Measurements from ENCODE around the gene TMEM244.
"Not testable (repeated sequence)": the region's sequence is repeated elsewhere in the genome, so short reads cannot be mapped to it uniquely, and the experiment has no call there.

The TMEM244 gene

GRCh38 chr6:129807141-129807540 lies 54.0 kb downstream of the TMEM244 start:
- not testable (repeated sequence) for H3K36me3 Mint-ChIP-seq (ENCODE audit: low read depth); H3K27ac Mint-ChIP-seq; H3K27me3 Mint-ChIP-seq; H3K9me3 Mint-ChIP-seq; H3K4me1 Mint-ChIP-seq; DNase-seq; H3K4me3 Mint-ChIP-seq; ATAC-seq

DNA sequence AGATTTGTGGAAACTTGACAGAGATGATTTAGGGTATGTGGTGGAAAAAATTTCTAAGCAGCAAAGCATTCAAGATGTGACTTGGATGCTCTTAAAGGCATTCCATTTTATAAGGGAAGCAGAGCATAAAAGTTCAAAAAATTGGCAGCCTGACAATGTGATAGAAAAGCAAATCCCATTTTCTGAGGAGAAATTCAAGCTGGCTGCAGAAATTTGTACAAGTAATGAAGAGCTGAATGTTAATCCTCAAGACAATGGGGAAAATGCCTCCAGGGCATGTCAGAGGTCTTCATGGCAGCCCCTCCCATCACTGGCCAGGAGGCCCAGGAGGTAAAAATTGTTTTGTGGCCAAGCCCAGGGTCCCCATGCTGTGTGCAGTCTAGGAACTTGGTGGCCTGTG lies 58.2 kb downstream of the TMEM244 start:
- H3K4me3 Mint-ChIP-seq; H3K36me3 Mint-ChIP-seq (ENCODE audit: low read depth); H3K9me3 Mint-ChIP-seq; H3K27ac Mint-ChIP-seq; H3K4me1 Mint-ChIP-seq; ATAC-seq; DNase-seq; H3K27me3 Mint-ChIP-seq: not testable (repeated sequence)

GRCh38 chr6:129801909-129802308 lies 59.2 kb downstream of the TMEM244 start:
- peaks cover 7% of the 10 kb centered on the region for H3K9me3 Mint-ChIP-seq

GRCh38 chr6:129795261-129795660 lies 65.9 kb downstream of the TMEM244 start:
- ATAC-seq (no peak), DNase-seq (no peak)
- Mint-ChIP-seq H3K9me3 (no peaks in the 10 kb centered on the region), H3K27ac (no peak overlapping the region), H3K27me3 (peaks cover 4% of the 10 kb centered on the region), H3K36me3 (ENCODE audit: low read depth) (no peaks in the 10 kb centered on the region), H3K4me1 (peaks cover 5% of the 10 kb centered on the region), H3K4me3 (no peak overlapping the region)

More at GRCh38 chr6:129801909-129802308, 59.2 kb downstream of the TMEM244 start:
- Mint-ChIP-seq H3K4me1 (no peaks in the 10 kb centered on the region), H3K27ac (no peak overlapping the region), H3K27me3 (peaks cover 3% of the 10 kb centered on the region), H3K36me3 (ENCODE audit: low read depth) (no peaks in the 10 kb centered on the region), H3K4me3 (no peak overlapping the region)
- ATAC-seq (no peak), DNase-seq (no peak)

GRCh38 chr6:129793447-129793846 lies 67.7 kb downstream of the TMEM244 start:
- no peaks in the 10 kb centered on the region for H3K36me3 Mint-ChIP-seq (ENCODE audit: low read depth)
- peaks cover 4% of the 10 kb centered on the region for H3K27me3 Mint-ChIP-seq

GRCh38 chr6:129792049-129792448 lies 69.1 kb downstream of the TMEM244 start:
- DNase-seq (no peak), ATAC-seq (no peak)
- H3K36me3 Mint-ChIP-seq (ENCODE audit: low read depth) = no peaks in the 10 kb centered on the region
- peaks cover 5% of the 10 kb centered on the region for H3K4me1 Mint-ChIP-seq
- H3K27me3 Mint-ChIP-seq = peaks cover 4% of the 10 kb centered on the region
- no peak overlapping the region for H3K27ac Mint-ChIP-seq
- H3K4me3 Mint-ChIP-seq = no peak overlapping the region
- no peaks in the 10 kb centered on the region for H3K9me3 Mint-ChIP-seq

More at GRCh38 chr6:129793447-129793846, 67.7 kb downstream of the TMEM244 start:
- Mint-ChIP-seq H3K9me3 (no peaks in the 10 kb centered on the region), H3K4me3 (no peak overlapping the region), H3K4me1 (peaks cover 5% of the 10 kb centered on the region), H3K27ac (no peak overlapping the region)
- no peak for DNase-seq
- ATAC-seq = no peak

GRCh38 chr6:129790785-129791184 lies 70.3 kb downstream of the TMEM244 start:
- Mint-ChIP-seq H3K36me3 (ENCODE audit: low read depth) (no peaks in the 10 kb centered on the region), H3K4me3 (no peak overlapping the region), H3K27ac (no peak overlapping the region), H3K9me3 (no peaks in the 10 kb centered on the region), H3K4me1 (peaks cover 5% of the 10 kb centered on the region), H3K27me3 (peaks cover 4% of the 10 kb centered on the region)
- no peak for ATAC-seq
- DNase-seq = no peak

GRCh38 chr6:129789974-129790373 lies 71.1 kb downstream of the TMEM244 start:
- Mint-ChIP-seq H3K27me3 (peaks cover 6% of the 10 kb centered on the region), H3K27ac (no peak overlapping the region), H3K4me3 (no peak overlapping the region), H3K4me1 (peaks cover 5% of the 10 kb centered on the region), H3K36me3 (ENCODE audit: low read depth) (no peaks in the 10 kb centered on the region), H3K9me3 (no peaks in the 10 kb centered on the region)
- DNase-seq = no peak
- no peak for ATAC-seq

DNA sequence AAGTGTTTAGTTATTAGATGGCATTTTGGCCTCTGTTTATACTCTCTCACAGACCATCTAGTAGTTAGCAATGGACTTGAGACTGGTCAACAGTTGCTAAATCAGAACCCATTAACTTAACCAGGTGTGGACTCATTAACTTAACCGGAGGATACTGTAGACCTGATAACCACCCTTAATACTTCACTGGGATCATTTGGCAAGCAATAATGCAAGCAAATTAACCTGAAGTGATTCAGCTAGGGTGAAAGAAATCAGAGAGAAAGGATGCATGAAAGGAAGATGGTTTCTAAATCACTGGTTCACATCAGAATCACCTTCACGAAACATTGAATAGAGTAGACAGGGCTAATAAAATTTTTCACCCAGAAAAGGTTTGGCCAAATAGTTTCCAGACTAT lies 73.3 kb downstream of the TMEM244 start:
- peaks cover 5% of the 10 kb centered on the region for H3K27me3 Mint-ChIP-seq
- H3K4me3 Mint-ChIP-seq = no peak overlapping the region
- DNase-seq = no peak
- ATAC-seq = no peak
- H3K9me3 Mint-ChIP-seq = no peaks in the 10 kb centered on the region
- no peaks in the 10 kb centered on the region for H3K36me3 Mint-ChIP-seq (ENCODE audit: low read depth)
- H3K27ac Mint-ChIP-seq = no peak overlapping the region
- no peaks in the 10 kb centered on the region for H3K4me1 Mint-ChIP-seq

DNA sequence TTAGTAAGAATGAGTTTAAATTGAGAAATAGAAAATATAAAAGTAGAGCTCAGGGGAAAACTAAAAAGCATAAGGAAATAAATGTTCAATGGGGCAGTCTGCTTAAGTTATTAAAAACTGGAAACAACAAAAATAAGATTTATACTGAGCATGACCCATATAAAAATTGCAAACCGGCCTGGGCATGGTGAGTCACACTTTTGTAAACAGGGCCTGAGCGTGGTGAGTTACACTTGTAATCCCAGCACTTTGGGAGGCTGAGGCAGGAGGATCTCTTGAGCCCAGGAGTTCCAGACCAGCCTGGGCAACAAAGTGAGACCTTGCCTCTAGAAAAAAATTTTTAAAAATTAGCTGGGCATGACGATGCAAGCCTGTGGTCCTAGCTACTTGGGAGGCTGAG lies 74.6 kb downstream of the TMEM244 start:
- Mint-ChIP-seq H3K27ac (no peak overlapping the region), H3K4me1 (no peaks in the 10 kb centered on the region), H3K27me3 (peaks cover 8% of the 10 kb centered on the region), H3K4me3 (no peak overlapping the region), H3K36me3 (ENCODE audit: low read depth) (no peaks in the 10 kb centered on the region), H3K9me3 (peaks cover 3% of the 10 kb centered on the region)
- ATAC-seq = no peak
- DNase-seq = no peak

DNA sequence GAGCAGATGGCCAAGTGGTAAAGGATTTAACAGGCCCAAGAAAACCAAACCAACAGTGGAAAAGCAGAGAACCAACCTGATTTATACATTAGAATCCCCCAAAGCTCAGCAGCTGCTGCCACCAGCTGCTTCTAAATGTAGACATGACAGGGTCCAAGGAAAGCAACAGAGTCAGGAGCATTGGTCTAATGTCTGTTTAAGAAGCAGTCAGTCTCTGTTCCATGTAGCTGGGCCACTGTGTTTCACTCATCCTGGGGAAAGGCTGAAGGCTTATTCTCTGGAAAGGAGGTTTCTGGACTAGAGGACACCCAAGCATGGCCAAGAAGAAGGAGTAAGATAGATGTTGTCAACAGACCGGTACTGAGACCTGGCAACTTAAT lies 75.4 kb downstream of the TMEM244 start:
- H3K4me3 Mint-ChIP-seq = no peak overlapping the region
- H3K27ac Mint-ChIP-seq = no peak overlapping the region
- peaks cover 5% of the 10 kb centered on the region for H3K9me3 Mint-ChIP-seq
- DNase-seq = no peak
- H3K4me1 Mint-ChIP-seq = no peaks in the 10 kb centered on the region
- no peaks in the 10 kb centered on the region for H3K36me3 Mint-ChIP-seq (ENCODE audit: low read depth)
- peaks cover 10% of the 10 kb centered on the region for H3K27me3 Mint-ChIP-seq
- no peak for ATAC-seq

GRCh38 chr6:129785047-129785755 lies 75.9 kb downstream of the TMEM244 start:
- ATAC-seq = no peak
- Mint-ChIP-seq H3K4me3 (no peak overlapping the region), H3K27ac (no peak overlapping the region), H3K27me3 (peaks cover 10% of the 10 kb centered on the region), H3K9me3 (peaks cover 5% of the 10 kb centered on the region), H3K36me3 (ENCODE audit: low read depth) (no peaks in the 10 kb centered on the region), H3K4me1 (no peaks in the 10 kb centered on the region)
- DNase-seq = no peak

Measured in activated naive CD8-positive, alpha-beta T cell treated with anti-CD3 and anti-CD28 coated beads, Interleukin-2, amount 50 U/mL, for 24 hours (primary cell).